HEK293T (cell line): ENCODE results near the gene DHX16.
"Not testable (repeated sequence)": the region's sequence is repeated elsewhere in the genome, so short reads cannot be mapped to it uniquely, and the experiment has no call there.

ENCODE experiments used
- CTCF ChIA-PET: fragments of 350-600 bp; formaldehyde crosslinking; extraction: SDS; loops from one replicate; lab custom pipeline; 2021; ENCODE audit warnings: antibody characterized with exemption, inconsistent platforms; lab: Yijun Ruan, JAX
- POLR2A ChIA-PET: fragments of 350-600 bp; formaldehyde crosslinking; extraction: SDS; loops from one replicate; lab custom pipeline; 2020; ENCODE audit warnings: antibody characterized with exemption, inconsistent platforms; lab: Yijun Ruan, JAX
- DNase-seq: peaks from one replicate; pipeline ENCODE4 v3.0.0; 2012; ENCODE audit warnings: mixed read lengths; ENCODE audit errors: extremely low spot score
- ARNT ChIP-seq: fragments of 450-650 bp; IDR thresholded peaks from 2 replicates; pipeline ENCODE4 v1.6.1; 2017; ENCODE audit warnings: mild to moderate bottlenecking
- BHLHE40 ChIP-seq: fragments of 450-650 bp; IDR thresholded peaks from 2 replicates; pipeline ENCODE4 v1.6.1; 2016; ENCODE audit warnings: mild to moderate bottlenecking, moderate library complexity, borderline replicate concordance
- CTBP1 ChIP-seq: fragments of 450-650 bp; IDR thresholded peaks from 2 replicates; pipeline ENCODE4 v1.6.1; 2016; ENCODE audit warnings: borderline replicate concordance
- ELF4 ChIP-seq: fragments of 450-650 bp; IDR thresholded peaks from 2 replicates; pipeline ENCODE4 v1.6.1; 2017; ENCODE audit warnings: antibody characterized with exemption
- FOXA1 ChIP-seq: fragments of 450-650 bp; IDR thresholded peaks from 2 replicates; pipeline ENCODE4 v1.6.1; 2016; ENCODE audit warnings: mild to moderate bottlenecking
- FOXK2 ChIP-seq: fragments of 450-650 bp; IDR thresholded peaks from 2 replicates; pipeline ENCODE4 v1.6.1; 2016; ENCODE audit warnings: mild to moderate bottlenecking
- FOXM1 ChIP-seq: fragments of 450-650 bp; IDR thresholded peaks from 2 replicates; pipeline ENCODE4 v1.6.1; 2017; ENCODE audit warnings: mild to moderate bottlenecking, borderline replicate concordance
- HDGF ChIP-seq: fragments of 450-650 bp; IDR thresholded peaks from 2 replicates; pipeline ENCODE4 v1.6.1; 2017; ENCODE audit warnings: antibody characterized with exemption, borderline replicate concordance
- L3MBTL2 ChIP-seq: fragments of 450-650 bp; conservative IDR thresholded peaks from 2 replicates; pipeline ENCODE4 v1.6.1; 2016; ENCODE audit warnings: mild to moderate bottlenecking
- LEF1 ChIP-seq: fragments of 450-650 bp; IDR thresholded peaks from 2 replicates; pipeline ENCODE4 v1.6.1; 2017; ENCODE audit warnings: mild to moderate bottlenecking, borderline replicate concordance
- NFRKB ChIP-seq: fragments of 450-650 bp; IDR thresholded peaks from 2 replicates; pipeline ENCODE4 v1.6.1; 2016; ENCODE audit warnings: mild to moderate bottlenecking, moderate library complexity
- SP1 ChIP-seq: fragments of 450-650 bp; IDR thresholded peaks from 2 replicates; pipeline ENCODE4 v1.6.1; 2017
- SUZ12 ChIP-seq: fragments of 450-650 bp; IDR thresholded peaks from 2 replicates; pipeline ENCODE4 v1.6.1; 2016; ENCODE audit warnings: mild to moderate bottlenecking
- TARDBP ChIP-seq: fragments of 450-650 bp; IDR thresholded peaks from 2 replicates; pipeline ENCODE4 v1.6.1; 2016
- ZNF384 ChIP-seq: fragments of 450-650 bp; IDR thresholded peaks from 2 replicates; pipeline ENCODE4 v1.6.1; 2016
- TF ChIP-seq, protein P1 (sequence below): fragments of 450-650 bp; IDR thresholded peaks from 2 replicates; pipeline ENCODE4 v1.6.1; 2016

DHX16 gene

DNA sequence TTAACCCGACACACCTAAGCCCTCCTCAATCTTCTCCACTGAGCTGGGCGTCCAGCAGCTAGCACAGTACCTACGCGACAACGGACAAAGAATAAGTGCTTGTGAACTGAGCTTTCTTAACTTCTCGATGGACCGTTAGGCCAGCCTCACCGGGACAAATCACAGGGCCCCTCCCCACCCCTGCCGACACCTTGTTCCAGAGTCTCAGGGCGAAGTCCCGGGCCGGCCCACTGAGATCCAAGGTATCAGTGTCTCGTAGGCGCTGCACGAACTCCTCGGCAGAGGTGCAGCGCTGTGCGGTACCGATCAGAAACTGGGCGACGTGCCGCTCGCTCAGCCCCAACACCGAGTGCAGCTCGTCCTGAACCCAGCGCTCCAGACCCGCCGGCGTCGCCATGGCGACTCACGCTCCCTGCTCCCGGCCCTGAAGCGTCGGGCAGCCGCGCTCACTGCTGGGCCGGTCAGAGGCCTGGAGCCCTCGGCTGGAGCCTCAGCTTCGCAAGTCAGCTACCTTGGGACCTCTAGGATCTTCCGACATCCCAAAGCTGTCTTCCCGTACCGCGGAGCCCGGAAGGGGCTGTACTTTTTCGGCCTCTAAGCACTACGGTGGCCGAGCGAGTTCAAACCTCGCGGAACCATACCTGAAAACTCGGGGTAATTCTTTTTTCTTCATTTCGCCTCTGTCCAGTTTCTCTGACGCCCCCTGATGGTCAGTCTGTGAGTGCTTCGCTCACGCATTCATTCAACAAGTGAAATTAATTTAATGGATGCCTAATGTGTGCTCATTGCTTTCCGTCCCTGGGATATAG, at the start of gene DHX16:
Gene DHX16, minus strand, starts transcription at position 562 of the 809 bp plus-strand sequence. Its CDS starts 165 bp downstream, at position 397.
- ChIA-PET POLR2A (interaction anchor here (0.6 to 2.3 kb wide), 18 partner anchors 8 to 191 kb away, joined by 3 to 11 read pairs (median 4); partner anchors contain the start of genes ATAT1, MDC1, MRPS18B and NRM), CTCF (interaction anchor here (0.7 to 1.5 kb wide), 10 partner anchors 9 to 415 kb away, joined by 3 to 7 read pairs (median 4); partner anchors contain the start of genes DDR1 and MDC1)
- peak; percentile 88 for DNase-seq
- TF ChIP-seq ZNF384 (no peak), ELF4 (peak; percentile 60)

DNA sequence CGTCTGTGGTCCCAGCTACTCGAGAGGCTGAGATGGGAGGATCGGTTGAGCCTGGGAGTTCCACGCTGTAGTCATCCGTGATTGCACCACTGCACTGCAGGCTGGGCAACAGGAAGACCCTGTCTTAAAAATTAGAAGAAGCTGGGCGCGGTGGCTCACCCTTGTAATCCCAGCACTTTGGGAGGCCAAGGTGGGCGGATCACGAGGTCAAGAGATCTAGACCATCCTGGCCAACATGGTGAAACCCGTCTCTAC, 49.1 kb upstream of the DHX16 start:
- not testable (repeated sequence) for DNase-seq
- ChIA-PET CTCF (interaction anchor here (0.6 to 3.7 kb wide), 14 partner anchors 9 to 365 kb away, joined by 3 to 33 read pairs (median 4); partner anchors contain the start of genes DHX16 and NRM), POLR2A (interaction anchor here (1.1 to 3.8 kb wide), 14 partner anchors 9 to 107 kb away, joined by 4 to 57 read pairs (median 8); partner anchors contain the start of genes DHX16 and NRM)

DNA sequence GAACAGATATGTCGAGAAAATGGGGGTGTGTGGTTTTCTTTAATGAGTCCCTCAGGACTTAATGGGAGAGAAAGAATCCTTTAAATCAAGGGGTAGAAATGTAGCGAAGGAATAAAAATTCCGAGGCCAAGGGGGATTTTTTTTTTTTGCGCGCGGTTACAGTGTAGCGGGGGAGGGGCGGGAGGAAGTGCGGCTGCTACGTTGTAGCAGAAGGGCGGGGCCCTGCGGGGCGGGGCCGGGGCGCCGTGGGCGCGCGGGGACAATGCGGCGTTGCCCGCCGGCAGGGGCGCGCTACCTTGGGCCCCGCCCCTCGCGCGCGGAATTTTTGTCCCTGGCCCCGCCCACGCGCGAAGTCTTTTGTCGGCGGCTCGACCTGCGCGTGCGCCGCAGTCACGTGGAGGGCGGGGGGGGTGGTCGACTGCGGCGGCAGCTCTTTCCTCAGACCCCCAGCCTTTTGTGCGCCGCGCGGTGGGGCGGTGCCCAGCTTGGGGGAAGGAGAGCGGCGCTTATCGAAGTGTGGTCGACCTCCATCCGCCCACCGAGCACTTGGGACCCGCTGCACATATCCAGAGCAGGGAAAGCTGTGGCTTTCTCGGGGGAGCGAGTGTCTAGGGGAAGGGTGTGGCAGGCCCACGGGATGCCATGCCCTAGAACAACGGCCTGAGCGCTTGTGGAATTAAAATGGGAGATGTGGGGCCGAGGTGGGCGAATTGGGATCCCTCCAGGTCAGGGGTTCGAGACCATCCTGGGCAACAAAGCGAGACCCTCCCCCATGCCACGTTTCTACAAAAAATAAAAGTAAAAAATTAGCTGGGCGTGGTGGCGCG, 48.6 kb upstream of the DHX16 start:
- TF ChIP-seq FOXM1 (no peak), ELF4 (no peak), ZNF384 (no peak; the same call in 1 of the 2 replicates), BHLHE40 (no peak), SP1 (no peak), CTBP1 (no peak), HDGF (no peak), NFRKB (no peak), SUZ12 (no peak), ARNT (no peak), FOXA1 (no peak), FOXK2 (no peak), L3MBTL2 (no peak), TARDBP (no peak)
- CTCF ChIA-PET = interaction anchor here (0.8 to 3.7 kb wide), 8 partner anchors 10 to 168 kb away, joined by 3 to 33 read pairs (median 4); partner anchors contain the start of genes DHX16 and NRM
- DNase-seq = peak; percentile 79
- POLR2A ChIA-PET = interaction anchor here (0.8 to 3.8 kb wide), 18 partner anchors 9 to 358 kb away, joined by 3 to 57 read pairs (median 6); partner anchors contain the start of genes DHX16 and NRM

DNA sequence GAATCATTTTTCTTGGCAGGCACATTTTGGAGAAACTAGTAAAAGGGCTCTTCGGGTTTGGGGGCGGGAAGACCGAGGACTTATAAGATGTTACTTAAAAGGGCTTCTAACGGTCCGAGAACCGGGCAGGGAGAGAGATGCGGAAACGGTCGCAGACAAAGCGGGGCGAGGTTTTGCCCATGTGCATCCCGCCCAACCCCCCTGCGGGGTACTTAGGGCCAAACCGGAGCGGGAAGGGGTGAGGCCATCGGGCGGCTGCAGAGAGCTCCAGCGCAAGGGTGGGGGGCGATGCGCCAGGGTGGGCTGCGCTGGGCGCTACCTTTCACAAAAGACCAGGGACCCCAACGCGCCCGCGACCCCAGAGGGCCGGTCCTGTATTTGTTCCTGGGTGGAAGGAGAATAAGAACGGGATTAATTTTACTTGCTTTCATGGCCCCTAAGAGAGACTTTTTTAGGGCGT, 48.0 kb upstream of the DHX16 start:
- TF ChIP-seq L3MBTL2 = peak; percentile 45
- TF ChIP-seq FOXK2 = no peak
- TF ChIP-seq FOXA1 = no peak
- DNase-seq = peak; percentile 22
- ChIA-PET CTCF (interaction anchor here (0.8 to 3.7 kb wide), 2 partner anchors 40 to 48 kb away, joined by 3 to 33 read pairs; partner anchors contain the start of gene DHX16), POLR2A (interaction anchor here (0.7 to 3.8 kb wide), 17 partner anchors 9 to 359 kb away, joined by 3 to 57 read pairs (median 6); partner anchors contain the start of gene NRM)

DNA sequence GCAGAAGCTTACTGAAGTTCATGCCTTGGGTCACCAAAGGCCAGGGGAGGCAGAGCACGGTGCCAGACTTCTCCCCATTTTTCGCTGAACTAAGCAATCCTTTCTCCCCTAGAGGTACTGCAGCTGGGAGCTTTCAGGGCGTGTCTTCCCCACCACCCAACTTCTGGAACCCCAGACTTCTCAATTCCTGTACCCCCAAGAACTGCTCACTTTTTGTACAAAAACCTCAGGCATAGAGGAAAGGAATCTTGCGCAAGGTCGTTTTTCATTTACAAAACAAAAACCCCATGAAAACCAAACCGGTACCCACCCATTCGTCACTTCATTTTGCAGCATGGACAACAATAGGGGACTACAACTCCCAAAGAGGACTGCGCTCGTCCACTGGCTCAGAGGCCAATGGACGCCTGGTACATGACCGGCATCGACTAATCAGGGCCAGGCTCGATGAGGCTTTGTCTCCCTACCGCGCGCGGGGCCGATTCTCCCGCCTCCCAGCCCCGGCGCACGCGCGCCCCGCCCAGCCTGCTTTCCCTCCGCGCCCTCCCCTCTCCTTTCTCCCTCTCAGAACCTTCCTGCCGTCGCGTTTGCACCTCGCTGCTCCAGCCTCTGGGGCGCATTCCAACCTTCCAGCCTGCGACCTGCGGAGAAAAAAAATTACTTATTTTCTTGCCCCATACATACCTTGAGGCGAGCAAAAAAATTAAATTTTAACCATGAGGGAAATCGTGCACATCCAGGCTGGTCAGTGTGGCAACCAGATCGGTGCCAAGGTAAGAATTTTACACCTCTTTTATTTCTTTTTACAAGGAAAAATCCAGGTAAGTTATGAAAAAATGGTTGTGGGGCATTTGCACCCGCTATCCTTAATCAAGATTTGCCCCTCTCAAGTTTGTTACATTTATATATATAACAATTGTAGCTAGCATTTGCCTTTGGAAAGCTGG, 47.3 kb upstream of the DHX16 start, which contains the start of gene TUBB:
Gene TUBB, plus strand, starts transcription at position 562 of the 947 bp plus-strand sequence. Its CDS starts 155 bp downstream, at position 717.
- ChIA-PET CTCF (interaction anchor here (0.8 to 3.7 kb wide), 3 partner anchors 39 to 48 kb away, joined by 3 to 33 read pairs (median 4); partner anchors contain the start of gene DHX16), POLR2A (interaction anchor here (0.7 to 3.8 kb wide), 17 partner anchors 10 to 359 kb away, joined by 3 to 101 read pairs (median 5); partner anchors contain the start of genes MRPS18B, NRM and PPP1R10)
- DNase-seq = peak; percentile 79
- TF ChIP-seq CTBP1 (no peak), ELF4 (peak; percentile 71), L3MBTL2 (peak; percentile 32; the same call in 1 of the 2 replicates)

DNA sequence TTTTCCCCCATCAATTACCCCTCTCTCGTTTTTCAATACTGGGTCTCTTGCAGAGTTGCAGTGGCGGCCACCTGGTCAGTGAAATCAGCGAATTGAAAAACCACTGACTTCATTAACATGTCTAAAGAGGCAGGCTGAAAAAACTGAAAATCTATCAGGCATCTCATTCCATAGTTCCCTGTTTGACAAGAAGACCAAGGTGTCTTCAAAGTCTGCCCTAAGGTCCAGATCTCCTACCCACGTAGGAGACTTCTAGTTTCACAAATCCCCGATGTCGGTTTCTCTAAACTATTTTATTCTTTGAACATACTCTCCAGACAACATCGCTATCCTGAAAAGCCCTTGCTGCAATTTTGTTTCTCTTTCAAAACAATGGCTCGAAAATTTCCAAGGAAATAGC, 46.5 kb upstream of the DHX16 start:
- CTCF ChIA-PET = interaction anchor here (1.3 kb wide), 1 partner anchor 40 kb away, joined by 4 read pairs; no protein-coding TSS in a partner anchor
- TF ChIP-seq NFRKB (no peak), SUZ12 (no peak), ARNT (no peak), LEF1 (no peak), FOXK2 (no peak)
- TF ChIP-seq, protein P1, sequence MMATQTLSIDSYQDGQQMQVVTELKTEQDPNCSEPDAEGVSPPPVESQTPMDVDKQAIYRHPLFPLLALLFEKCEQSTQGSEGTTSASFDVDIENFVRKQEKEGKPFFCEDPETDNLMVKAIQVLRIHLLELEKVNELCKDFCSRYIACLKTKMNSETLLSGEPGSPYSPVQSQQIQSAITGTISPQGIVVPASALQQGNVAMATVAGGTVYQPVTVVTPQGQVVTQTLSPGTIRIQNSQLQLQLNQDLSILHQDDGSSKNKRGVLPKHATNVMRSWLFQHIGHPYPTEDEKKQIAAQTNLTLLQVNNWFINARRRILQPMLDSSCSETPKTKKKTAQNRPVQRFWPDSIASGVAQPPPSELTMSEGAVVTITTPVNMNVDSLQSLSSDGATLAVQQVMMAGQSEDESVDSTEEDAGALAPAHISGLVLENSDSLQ = no peak
- POLR2A ChIA-PET = interaction anchor here (1.1 to 3.5 kb wide), 7 partner anchors 8 to 107 kb away, joined by 3 to 101 read pairs (median 5); partner anchors contain the start of genes MRPS18B, NRM and PPP1R10
- no peak for DNase-seq

DNA sequence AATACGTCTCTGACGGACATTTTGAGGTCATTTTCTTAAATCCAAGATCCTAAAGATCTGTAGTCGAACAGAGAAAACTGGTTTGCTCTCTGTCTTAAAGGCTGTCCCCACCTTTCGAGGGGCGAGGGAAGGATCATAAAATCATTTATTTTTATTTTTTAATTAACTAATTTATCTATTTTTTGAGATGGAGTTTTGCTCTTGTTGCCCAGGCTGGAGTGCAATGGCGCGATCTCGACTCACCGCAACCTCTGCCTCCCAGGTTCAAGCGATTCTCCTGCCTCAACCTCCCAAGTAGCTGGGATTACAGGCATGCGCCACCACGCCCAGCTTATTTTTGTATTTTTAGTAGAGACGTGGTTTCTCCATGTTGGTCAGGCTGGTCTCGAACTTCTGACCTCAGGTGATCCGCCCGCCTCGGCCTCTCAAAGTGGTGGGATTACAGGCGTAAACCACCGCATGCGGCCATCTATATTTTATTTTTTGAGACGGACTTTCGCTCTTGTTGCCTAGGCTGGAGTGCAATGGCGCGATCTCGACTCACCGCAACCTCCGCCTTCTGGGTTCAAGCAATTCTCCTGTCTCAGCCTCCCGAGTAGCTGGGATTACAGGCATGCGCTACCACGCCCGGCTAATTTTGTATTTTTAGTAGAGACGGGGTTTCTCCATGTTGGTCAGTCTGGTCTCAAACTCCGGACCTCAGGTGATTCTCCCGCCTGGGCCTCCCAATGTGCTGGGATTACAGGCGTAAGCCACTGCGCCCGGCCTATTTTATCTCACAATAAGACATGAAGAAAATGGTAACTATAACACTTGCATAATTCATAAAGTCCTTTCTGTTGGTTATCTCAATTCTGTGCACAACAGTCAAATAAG, 45.3 kb upstream of the DHX16 start:
- CTCF ChIA-PET = interaction anchor here (0.8 to 1.3 kb wide), 2 partner anchors 39 to 46 kb away, joined by 4 read pairs; partner anchors contain the start of gene DHX16
- DNase-seq = not testable (repeated sequence)
- POLR2A ChIA-PET = interaction anchor here (0.9 to 3.5 kb wide), 19 partner anchors 9 to 106 kb away, joined by 3 to 101 read pairs (median 5); partner anchors contain the start of gene NRM
